ENCODE measurements around the gene CAMSAP1. TPM values are rescaled to one million over a fixed set of nuclear protein-coding genes. Genes with fewer than 3 reads are reported as not detected.

Gene CAMSAP1
- total RNA-seq, 1 donor from 2014 or later, result 80.8 TPM

DNA sequence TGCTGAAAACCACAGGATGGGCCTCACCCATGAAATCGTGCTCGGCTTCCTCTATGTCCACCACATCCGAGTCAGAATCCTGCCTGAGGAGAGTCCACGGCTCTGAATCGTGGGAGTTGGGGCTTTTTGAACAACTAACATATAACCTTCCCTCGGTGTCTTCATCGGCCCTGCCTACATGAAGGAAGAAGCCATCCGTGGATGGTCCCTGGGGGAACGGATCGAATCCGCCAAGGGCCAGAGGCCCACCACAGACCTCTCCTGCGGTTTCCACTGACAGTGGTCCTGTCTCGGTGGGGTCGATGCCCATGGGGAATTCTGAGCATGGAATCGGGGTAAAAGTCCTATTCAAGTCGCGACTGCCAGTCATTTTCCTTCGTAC, 85.0 kb downstream of the CAMSAP1 start:
- Mint-ChIP-seq H3K27me3 (ENCODE audit: low read depth) (no peaks in the 10 kb centered on the region), H3K4me3 (no peak overlapping the region), H3K36me3 (ENCODE audit: low read depth) (peaks cover 18% of the 10 kb centered on the region), H3K4me1 (no peaks in the 10 kb centered on the region), H3K27ac (ENCODE audit: unreplicated experiment) (peak overlapping the region; percentile 84), H3K9me3 (no peaks in the 10 kb centered on the region)
- no peak for DNase-seq (ENCODE audit: low read depth, low spot score)
- TF ChIP-seq, protein P1, sequence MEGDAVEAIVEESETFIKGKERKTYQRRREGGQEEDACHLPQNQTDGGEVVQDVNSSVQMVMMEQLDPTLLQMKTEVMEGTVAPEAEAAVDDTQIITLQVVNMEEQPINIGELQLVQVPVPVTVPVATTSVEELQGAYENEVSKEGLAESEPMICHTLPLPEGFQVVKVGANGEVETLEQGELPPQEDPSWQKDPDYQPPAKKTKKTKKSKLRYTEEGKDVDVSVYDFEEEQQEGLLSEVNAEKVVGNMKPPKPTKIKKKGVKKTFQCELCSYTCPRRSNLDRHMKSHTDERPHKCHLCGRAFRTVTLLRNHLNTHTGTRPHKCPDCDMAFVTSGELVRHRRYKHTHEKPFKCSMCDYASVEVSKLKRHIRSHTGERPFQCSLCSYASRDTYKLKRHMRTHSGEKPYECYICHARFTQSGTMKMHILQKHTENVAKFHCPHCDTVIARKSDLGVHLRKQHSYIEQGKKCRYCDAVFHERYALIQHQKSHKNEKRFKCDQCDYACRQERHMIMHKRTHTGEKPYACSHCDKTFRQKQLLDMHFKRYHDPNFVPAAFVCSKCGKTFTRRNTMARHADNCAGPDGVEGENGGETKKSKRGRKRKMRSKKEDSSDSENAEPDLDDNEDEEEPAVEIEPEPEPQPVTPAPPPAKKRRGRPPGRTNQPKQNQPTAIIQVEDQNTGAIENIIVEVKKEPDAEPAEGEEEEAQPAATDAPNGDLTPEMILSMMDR (conservative IDR thresholded peaks at IDR 0.05), result no peak

DNA sequence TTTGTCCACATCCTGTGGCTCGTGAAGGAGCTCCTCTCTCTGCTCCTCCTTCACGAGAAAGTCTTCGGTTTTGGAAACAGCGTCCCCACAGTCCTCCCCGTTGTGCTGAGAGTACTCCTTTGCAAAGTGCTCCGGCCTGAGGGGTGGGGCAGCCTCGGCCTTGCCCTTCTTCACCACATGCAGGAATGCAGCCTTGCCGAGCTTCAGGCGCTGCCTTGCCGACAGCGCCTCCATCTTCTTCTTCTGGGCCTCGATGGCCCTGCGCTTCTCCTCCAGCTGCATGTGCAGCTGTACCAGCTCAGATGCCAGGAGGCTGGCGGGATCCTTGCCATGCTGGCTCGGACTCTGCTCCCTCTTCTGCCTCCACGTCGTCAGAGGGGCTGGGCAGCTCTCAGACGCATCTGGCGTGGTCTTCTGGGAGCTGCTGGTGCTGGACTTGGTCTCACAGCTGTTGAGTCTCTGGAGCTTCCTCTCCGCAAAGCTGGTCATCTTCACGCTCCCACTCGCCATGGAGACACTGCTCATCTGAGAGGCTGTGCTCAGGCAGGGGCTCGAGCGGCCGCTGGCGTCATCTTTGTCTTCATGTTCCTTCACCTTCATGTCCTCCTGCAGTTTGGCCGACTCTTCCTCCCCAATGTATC, 85.5 kb downstream of the CAMSAP1 start:
- TF ChIP-seq, protein P1 (conservative IDR thresholded peaks at IDR 0.05), result no peak
- no peaks in the 10 kb centered on the region for H3K4me1 Mint-ChIP-seq
- peak overlapping the region; percentile 84 for H3K27ac Mint-ChIP-seq (ENCODE audit: unreplicated experiment)
- H3K36me3 Mint-ChIP-seq (ENCODE audit: low read depth), result peaks cover 17% of the 10 kb centered on the region
- H3K9me3 Mint-ChIP-seq, result no peaks in the 10 kb centered on the region
- H3K27me3 Mint-ChIP-seq (ENCODE audit: low read depth), result no peaks in the 10 kb centered on the region
- H3K4me3 Mint-ChIP-seq, result no peak overlapping the region
- no peak for DNase-seq (ENCODE audit: low read depth, low spot score)

DNA sequence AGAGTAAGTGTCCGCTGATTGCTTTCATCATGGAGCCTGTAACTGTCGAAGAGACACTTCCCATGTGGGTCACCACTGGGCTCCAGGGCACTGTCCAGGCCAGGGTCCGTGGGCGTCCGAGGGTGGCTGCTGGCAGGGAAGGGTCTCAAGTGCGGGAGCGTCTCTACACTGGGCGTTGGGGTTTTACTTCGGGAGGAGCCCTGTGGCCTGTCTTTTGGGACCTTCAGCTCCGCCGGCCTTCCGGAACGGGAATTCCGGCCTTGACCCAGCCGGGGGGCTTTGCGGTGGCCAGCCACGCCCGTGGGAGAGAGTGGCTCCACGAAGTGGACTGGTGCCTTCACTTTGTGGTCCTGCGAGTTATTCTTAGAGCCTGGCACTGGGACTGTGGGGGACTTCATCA, 86.2 kb downstream of the CAMSAP1 start:
- H3K4me3 Mint-ChIP-seq, result no peak overlapping the region
- no peak for DNase-seq (ENCODE audit: low read depth, low spot score)
- peak overlapping the region; percentile 16 for H3K27ac Mint-ChIP-seq (ENCODE audit: unreplicated experiment)
- H3K4me1 Mint-ChIP-seq, result no peaks in the 10 kb centered on the region
- TF ChIP-seq, protein P1 (conservative IDR thresholded peaks at IDR 0.05), result no peak
- no peaks in the 10 kb centered on the region for H3K9me3 Mint-ChIP-seq
- H3K36me3 Mint-ChIP-seq (ENCODE audit: low read depth), result peaks cover 17% of the 10 kb centered on the region
- H3K27me3 Mint-ChIP-seq (ENCODE audit: low read depth), result no peaks in the 10 kb centered on the region

DNA sequence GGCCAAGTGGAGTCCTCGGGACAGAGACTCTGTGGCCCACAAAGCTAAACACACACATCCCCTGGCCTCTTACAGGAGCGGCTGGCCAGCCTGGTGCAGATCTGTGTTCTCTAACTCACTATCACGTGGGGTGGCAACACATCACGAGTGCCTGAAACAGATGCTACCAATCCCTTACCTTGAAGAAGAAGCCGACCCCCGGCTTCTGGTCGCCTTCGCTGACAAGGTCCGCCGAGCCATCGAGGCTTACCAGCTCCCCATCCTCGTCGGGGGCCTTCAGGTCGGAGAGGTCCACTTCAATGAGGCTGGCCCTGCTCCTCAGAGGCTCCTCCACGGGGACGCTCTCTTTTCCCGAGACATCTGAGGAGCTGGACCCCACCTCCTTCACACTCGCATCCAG, 86.7 kb downstream of the CAMSAP1 start:
- peak overlapping the region; percentile 16 for H3K27ac Mint-ChIP-seq (ENCODE audit: unreplicated experiment)
- no peaks in the 10 kb centered on the region for H3K9me3 Mint-ChIP-seq
- H3K27me3 Mint-ChIP-seq (ENCODE audit: low read depth), result no peaks in the 10 kb centered on the region
- TF ChIP-seq, protein P1 (conservative IDR thresholded peaks at IDR 0.05), result no peak
- no peak overlapping the region for H3K4me3 Mint-ChIP-seq
- DNase-seq (ENCODE audit: low read depth, low spot score), result no peak
- peaks cover 17% of the 10 kb centered on the region for H3K36me3 Mint-ChIP-seq (ENCODE audit: low read depth)
- no peaks in the 10 kb centered on the region for H3K4me1 Mint-ChIP-seq

DNA sequence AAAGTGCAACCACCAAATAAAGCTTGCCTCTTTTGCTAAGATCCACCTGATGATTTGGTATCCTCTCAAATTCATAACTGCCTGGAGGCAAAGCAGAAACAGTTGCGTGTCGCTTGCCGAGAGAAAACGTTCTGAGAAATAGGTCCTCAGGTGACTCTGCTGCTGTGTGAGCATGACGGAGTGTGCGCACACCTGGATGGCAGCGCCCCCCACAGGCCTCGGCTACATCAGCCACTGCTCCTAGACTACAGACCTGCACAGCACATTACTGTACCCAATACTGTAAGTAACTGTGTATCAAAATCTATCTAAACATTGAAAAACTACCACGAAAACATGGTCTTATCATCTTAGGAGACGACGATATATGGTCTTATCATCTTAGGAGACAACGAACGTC, 87.4 kb downstream of the CAMSAP1 start:
- no peak for DNase-seq (ENCODE audit: low read depth, low spot score)
- TF ChIP-seq, protein P1 (conservative IDR thresholded peaks at IDR 0.05), result peak; percentile 20
- Mint-ChIP-seq H3K27ac (ENCODE audit: unreplicated experiment) (peak overlapping the region; percentile 50), H3K4me1 (no peaks in the 10 kb centered on the region), H3K27me3 (ENCODE audit: low read depth) (no peaks in the 10 kb centered on the region), H3K9me3 (no peaks in the 10 kb centered on the region), H3K4me3 (no peak overlapping the region), H3K36me3 (ENCODE audit: low read depth) (peaks cover 20% of the 10 kb centered on the region)
